ENCODE results near the gene BAAT.

Gene BAAT

DNA sequence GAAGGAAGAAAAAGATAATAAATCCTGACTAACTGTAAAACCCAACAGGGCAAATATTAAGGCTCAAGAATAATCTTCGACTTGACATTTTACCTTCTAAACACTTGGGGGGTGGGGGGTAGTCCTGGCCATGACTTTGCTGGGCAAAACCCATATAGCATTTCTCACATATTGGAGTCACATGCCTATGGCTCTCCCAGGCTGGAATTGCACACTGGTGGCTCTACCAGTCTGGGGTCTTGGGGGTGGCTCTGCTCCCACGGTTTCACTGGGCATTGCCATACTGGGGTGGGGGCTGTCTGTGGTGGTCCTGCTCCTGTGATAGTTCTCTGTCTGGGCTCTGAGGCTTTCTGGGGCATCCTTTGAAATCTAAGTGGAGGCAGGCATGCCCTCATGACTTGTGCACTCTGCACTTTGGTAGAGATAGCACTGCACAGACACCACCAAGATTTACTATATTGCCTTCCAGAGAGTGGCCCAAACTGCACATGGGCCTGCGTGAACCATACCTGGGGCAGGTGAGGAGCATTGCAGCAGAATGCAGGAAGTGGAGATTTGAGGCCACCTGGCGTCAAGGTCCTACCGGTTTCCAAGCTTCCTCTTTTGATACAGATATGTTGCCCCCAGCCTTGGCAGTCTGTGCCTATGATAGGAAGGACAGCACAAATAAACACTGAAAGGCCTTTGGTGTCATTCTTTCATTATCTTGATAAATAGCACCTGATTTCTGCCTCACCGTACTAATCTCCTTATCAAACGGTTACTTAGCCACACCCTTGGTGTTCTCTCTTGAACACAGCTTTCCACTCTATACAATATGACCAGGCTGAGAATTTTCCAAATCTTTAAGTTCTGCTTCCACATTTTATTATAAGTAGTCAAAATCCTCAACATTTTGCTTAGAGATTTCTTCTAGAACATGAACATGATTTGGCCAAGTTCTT is 29.8 kb downstream of the BAAT start:
- no peak overlapping the region for H3K9ac ChIP-seq (ENCODE audit: low read length)
- no peaks in the 10 kb centered on the region for H3K36me3 ChIP-seq (replicated peaks; ENCODE audit: low read depth, low read length)
- H3K27ac ChIP-seq (ENCODE audit: low read length): no peak overlapping the region
- no peaks in the 10 kb centered on the region for H3K4me1 ChIP-seq (ENCODE audit: low read length)
- TF ChIP-seq, protein P1, sequence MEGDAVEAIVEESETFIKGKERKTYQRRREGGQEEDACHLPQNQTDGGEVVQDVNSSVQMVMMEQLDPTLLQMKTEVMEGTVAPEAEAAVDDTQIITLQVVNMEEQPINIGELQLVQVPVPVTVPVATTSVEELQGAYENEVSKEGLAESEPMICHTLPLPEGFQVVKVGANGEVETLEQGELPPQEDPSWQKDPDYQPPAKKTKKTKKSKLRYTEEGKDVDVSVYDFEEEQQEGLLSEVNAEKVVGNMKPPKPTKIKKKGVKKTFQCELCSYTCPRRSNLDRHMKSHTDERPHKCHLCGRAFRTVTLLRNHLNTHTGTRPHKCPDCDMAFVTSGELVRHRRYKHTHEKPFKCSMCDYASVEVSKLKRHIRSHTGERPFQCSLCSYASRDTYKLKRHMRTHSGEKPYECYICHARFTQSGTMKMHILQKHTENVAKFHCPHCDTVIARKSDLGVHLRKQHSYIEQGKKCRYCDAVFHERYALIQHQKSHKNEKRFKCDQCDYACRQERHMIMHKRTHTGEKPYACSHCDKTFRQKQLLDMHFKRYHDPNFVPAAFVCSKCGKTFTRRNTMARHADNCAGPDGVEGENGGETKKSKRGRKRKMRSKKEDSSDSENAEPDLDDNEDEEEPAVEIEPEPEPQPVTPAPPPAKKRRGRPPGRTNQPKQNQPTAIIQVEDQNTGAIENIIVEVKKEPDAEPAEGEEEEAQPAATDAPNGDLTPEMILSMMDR (IDR thresholded peaks at IDR 0.05; ENCODE audit: low read depth, low read length): no peak
- TF ChIP-seq EZH2phosphoT487 (IDR thresholded peaks at IDR 0.05; ENCODE audit: low read depth): no peak
- no peaks in the 10 kb centered on the region for H3K79me2 ChIP-seq (ENCODE audit: low read length)
- no peak overlapping the region for H2AFZ ChIP-seq (ENCODE audit: low read depth, low read length)
- no peak overlapping the region for H3K4me3 ChIP-seq (ENCODE audit: low read length)
- no peak overlapping the region for H3K4me2 ChIP-seq (ENCODE audit: low read length)
- no peaks in the 10 kb centered on the region for H3K9me3 ChIP-seq (ENCODE audit: insufficient read depth, low read length)
- no peaks in the 10 kb centered on the region for H3K27me3 ChIP-seq (ENCODE audit: low read depth, low read length)
- H4K20me1 ChIP-seq (ENCODE audit: insufficient read depth, low read length): no peaks in the 10 kb centered on the region

DNA sequence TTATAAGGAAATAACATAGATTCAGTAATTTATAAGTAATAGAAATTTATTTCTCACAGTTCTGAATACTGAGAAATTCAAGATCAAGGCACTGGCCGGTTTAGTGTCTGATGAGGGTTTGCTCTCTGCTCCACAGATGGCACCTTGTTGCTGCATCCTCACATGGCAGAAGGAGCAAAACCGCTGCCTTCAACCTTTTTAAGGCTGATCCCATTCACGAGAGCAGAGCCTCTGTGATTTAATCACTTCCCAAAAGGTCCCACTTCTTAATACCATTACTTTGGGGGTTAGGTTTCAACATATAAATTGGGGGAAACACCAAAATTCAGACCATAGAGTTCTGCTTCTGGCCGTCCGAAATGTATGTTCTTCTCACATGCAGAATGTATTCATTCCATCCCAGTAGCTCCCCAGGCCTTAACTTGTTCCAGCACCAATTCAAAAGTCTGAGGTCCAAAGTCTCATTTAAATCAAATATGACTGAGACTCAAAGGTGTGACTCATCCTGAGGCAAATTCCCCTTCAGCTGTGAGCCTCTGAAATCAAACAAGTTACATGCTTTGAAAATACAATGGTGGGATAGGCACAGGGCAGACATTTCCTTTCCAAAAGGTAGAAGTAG is 30.6 kb downstream of the BAAT start:
- Histone ChIP-seq H3K9ac (ENCODE audit: low read length) (no peak overlapping the region), H3K79me2 (ENCODE audit: low read length) (no peaks in the 10 kb centered on the region), H3K9me3 (ENCODE audit: insufficient read depth, low read length) (no peaks in the 10 kb centered on the region), H3K4me1 (ENCODE audit: low read length) (no peaks in the 10 kb centered on the region), H3K4me2 (ENCODE audit: low read length) (no peak overlapping the region), H3K27ac (ENCODE audit: low read length) (no peak overlapping the region), H4K20me1 (ENCODE audit: insufficient read depth, low read length) (no peaks in the 10 kb centered on the region), H3K36me3 (replicated peaks; ENCODE audit: low read depth, low read length) (no peaks in the 10 kb centered on the region), H2AFZ (ENCODE audit: low read depth, low read length) (no peak overlapping the region), H3K4me3 (ENCODE audit: low read length) (no peak overlapping the region), H3K27me3 (ENCODE audit: low read depth, low read length) (no peaks in the 10 kb centered on the region)
- TF ChIP-seq EZH2phosphoT487 (IDR thresholded peaks at IDR 0.05; ENCODE audit: low read depth): no peak
- TF ChIP-seq, protein P1 (IDR thresholded peaks at IDR 0.05; ENCODE audit: low read depth, low read length): no peak

DNA sequence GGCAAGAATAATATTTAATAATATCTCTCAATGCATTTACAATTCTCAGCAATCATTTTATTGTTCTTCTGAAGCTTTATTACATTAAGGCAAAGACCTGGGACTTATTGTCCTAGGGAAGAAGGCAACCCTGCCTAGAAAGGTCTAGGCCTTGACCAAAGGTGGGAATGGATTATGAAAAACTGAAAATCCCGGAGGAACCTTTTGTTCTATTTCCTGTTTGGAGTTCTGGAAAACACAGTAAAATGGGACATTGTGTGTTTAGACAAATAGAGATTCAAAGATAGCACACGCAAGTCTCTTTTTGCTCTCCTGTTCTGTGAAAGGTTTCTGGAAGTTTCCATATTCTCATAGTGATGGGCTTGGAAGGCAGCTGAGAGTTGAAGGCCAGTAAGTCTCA is 31.1 kb downstream of the BAAT start:
- Histone ChIP-seq H3K4me2 (ENCODE audit: low read length) (no peak overlapping the region), H3K9ac (ENCODE audit: low read length) (no peak overlapping the region), H3K9me3 (ENCODE audit: insufficient read depth, low read length) (no peaks in the 10 kb centered on the region), H3K27ac (ENCODE audit: low read length) (no peak overlapping the region), H3K36me3 (replicated peaks; ENCODE audit: low read depth, low read length) (no peaks in the 10 kb centered on the region), H2AFZ (ENCODE audit: low read depth, low read length) (no peak overlapping the region), H3K4me1 (ENCODE audit: low read length) (no peaks in the 10 kb centered on the region), H3K79me2 (ENCODE audit: low read length) (no peaks in the 10 kb centered on the region), H3K27me3 (ENCODE audit: low read depth, low read length) (no peaks in the 10 kb centered on the region), H3K4me3 (ENCODE audit: low read length) (no peak overlapping the region), H4K20me1 (ENCODE audit: insufficient read depth, low read length) (no peaks in the 10 kb centered on the region)
- TF ChIP-seq EZH2phosphoT487 (IDR thresholded peaks at IDR 0.05; ENCODE audit: low read depth): no peak
- TF ChIP-seq, protein P1 (IDR thresholded peaks at IDR 0.05; ENCODE audit: low read depth, low read length): no peak

DNA sequence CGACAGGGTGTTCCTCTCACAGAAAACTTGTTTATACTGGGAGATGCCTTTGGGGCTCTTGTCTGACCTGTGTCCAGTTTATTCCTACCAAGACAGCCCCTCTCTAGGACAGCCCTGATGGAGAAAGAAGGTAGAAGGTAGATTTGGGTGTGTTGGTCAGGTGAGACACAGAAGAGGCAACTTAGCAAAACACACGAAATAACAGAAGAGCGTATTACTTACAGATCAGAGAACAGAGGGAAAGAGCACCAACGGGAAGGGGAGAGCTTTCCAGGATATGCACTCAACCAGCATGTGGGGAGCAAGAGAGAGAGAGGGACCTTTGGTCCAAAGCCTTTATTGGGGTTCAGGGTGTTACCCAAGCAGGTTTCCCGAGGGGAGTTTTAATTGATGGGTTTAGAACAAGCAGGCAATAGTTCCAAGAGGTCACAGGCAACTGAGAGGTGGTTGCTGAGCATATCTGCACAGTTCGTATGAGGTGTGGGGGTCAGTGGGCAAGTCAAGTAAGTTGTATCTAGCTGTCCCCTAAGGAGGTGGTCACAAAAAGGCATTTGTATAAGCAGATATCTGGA is 31.8 kb downstream of the BAAT start:
- no peaks in the 10 kb centered on the region for H3K27me3 ChIP-seq (ENCODE audit: low read depth, low read length)
- H3K79me2 ChIP-seq (ENCODE audit: low read length): no peaks in the 10 kb centered on the region
- no peaks in the 10 kb centered on the region for H3K36me3 ChIP-seq (replicated peaks; ENCODE audit: low read depth, low read length)
- H4K20me1 ChIP-seq (ENCODE audit: insufficient read depth, low read length): no peaks in the 10 kb centered on the region
- no peak overlapping the region for H3K4me3 ChIP-seq (ENCODE audit: low read length)
- no peak overlapping the region for H3K4me2 ChIP-seq (ENCODE audit: low read length)
- no peak overlapping the region for H3K27ac ChIP-seq (ENCODE audit: low read length)
- H3K9ac ChIP-seq (ENCODE audit: low read length): no peak overlapping the region
- H2AFZ ChIP-seq (ENCODE audit: low read depth, low read length): no peak overlapping the region
- H3K4me1 ChIP-seq (ENCODE audit: low read length): no peaks in the 10 kb centered on the region
- TF ChIP-seq EZH2phosphoT487 (IDR thresholded peaks at IDR 0.05; ENCODE audit: low read depth): no peak
- TF ChIP-seq, protein P1 (IDR thresholded peaks at IDR 0.05; ENCODE audit: low read depth, low read length): no peak
- H3K9me3 ChIP-seq (ENCODE audit: insufficient read depth, low read length): no peaks in the 10 kb centered on the region

Measured in OCI-LY3 (cell line).